H9 (cell line): Measurements from ENCODE around the gene RARS1. TPM values are rescaled to one million over a fixed set of nuclear protein-coding genes. Genes with fewer than 3 reads are reported as not detected.
"Not testable (repeated sequence)": the region's sequence is repeated elsewhere in the genome, so short reads cannot be mapped to it uniquely, and the experiment has no call there.

Experiments used
- DNase-seq: peaks from one replicate; pipeline ENCODE4 v3.0.0-alpha.2; 2017
- H2AFZ ChIP-seq: one replicate; pipeline ENCODE4 v1.6.1; 2013; ENCODE audit warnings: mild to moderate bottlenecking, low read length, control low read depth, moderate library complexity
- H2AK5ac ChIP-seq: 2 replicates; pipeline ENCODE4 v1.6.1; 2013; ENCODE audit warnings: low read length, control low read depth, mixed read lengths; ENCODE audit not compliant: insufficient read length
- H2BK120ac ChIP-seq: one replicate; pipeline ENCODE4 v1.6.1; 2013; ENCODE audit warnings: low read depth, mild to moderate bottlenecking, low read length, control low read depth, inconsistent platforms; ENCODE audit not compliant: poor library complexity, severe bottlenecking
- H2BK12ac ChIP-seq: 2 replicates; pipeline ENCODE4 v1.6.1; 2013; ENCODE audit warnings: low read length, control low read depth, mixed read lengths, low read depth; ENCODE audit not compliant: insufficient read length
- H2BK15ac ChIP-seq: 2 replicates; pipeline ENCODE4 v1.6.1; 2013; ENCODE audit warnings: low read depth, low read length, control low read depth
- H2BK20ac ChIP-seq: one replicate; pipeline ENCODE4 v1.6.1; 2013; ENCODE audit warnings: low read depth, mild to moderate bottlenecking, low read length, control low read depth, inconsistent platforms; ENCODE audit not compliant: poor library complexity, severe bottlenecking
- H2BK5ac ChIP-seq: 2 replicates; pipeline ENCODE4 v1.6.1; 2013; ENCODE audit warnings: low read length, control low read depth, mixed read lengths; ENCODE audit not compliant: insufficient read length
- H3K14ac ChIP-seq: 2 replicates; pipeline ENCODE4 v1.6.1; 2013; ENCODE audit warnings: low read length, control low read depth; ENCODE audit not compliant: insufficient read depth
- H3K18ac ChIP-seq: 2 replicates; pipeline ENCODE4 v1.6.1; 2013; ENCODE audit warnings: low read depth, mild to moderate bottlenecking, mixed read lengths, low read length, control low read depth; ENCODE audit not compliant: insufficient read length
- H3K23ac ChIP-seq: 2 replicates; pipeline ENCODE4 v1.6.1; 2013; ENCODE audit warnings: low read length, control low read depth, mixed read lengths, low read depth; ENCODE audit not compliant: insufficient read length
- H3K23me2 ChIP-seq: 2 replicates; pipeline ENCODE4 v1.6.1; 2013; ENCODE audit warnings: low read depth, mild to moderate bottlenecking, mixed read lengths, low read length, control low read depth; ENCODE audit not compliant: insufficient read length, poor library complexity, severe bottlenecking
- H3K27ac ChIP-seq: 2 replicates; pipeline ENCODE4 v1.5.1; 2013; ENCODE audit warnings: low read length, control low read depth, mixed read lengths, low read depth; ENCODE audit not compliant: insufficient read length
- H3K27me3 ChIP-seq: 2 replicates; pipeline ENCODE4 v1.6.1; 2013; ENCODE audit warnings: low read length, control low read depth, inconsistent platforms; ENCODE audit not compliant: insufficient read depth
- H3K4ac ChIP-seq: 2 replicates; pipeline ENCODE4 v1.6.1; 2013; ENCODE audit warnings: low read depth, mild to moderate bottlenecking, control low read depth, inconsistent platforms, low read length, moderate library complexity
- H3K4me1 ChIP-seq: 2 replicates; pipeline ENCODE4 v1.6.1; 2013; ENCODE audit warnings: low read length, control low read depth, inconsistent platforms; ENCODE audit not compliant: insufficient read depth
- H3K4me2 ChIP-seq: 2 replicates; pipeline ENCODE4 v1.6.1; 2013; ENCODE audit warnings: low read length, control low read depth, mixed read lengths; ENCODE audit not compliant: insufficient read length, insufficient read depth
- H3K56ac ChIP-seq: 2 replicates; pipeline ENCODE4 v1.6.1; 2013; ENCODE audit warnings: low read depth, mild to moderate bottlenecking, mixed read lengths, low read length, control low read depth; ENCODE audit not compliant: insufficient read length
- H3K79me1 ChIP-seq: 2 replicates; pipeline ENCODE4 v1.6.1; 2013; ENCODE audit warnings: low read depth, mild to moderate bottlenecking, moderate library complexity, low read length, control low read depth, inconsistent platforms; ENCODE audit not compliant: insufficient read depth, poor library complexity, severe bottlenecking
- H3K79me2 ChIP-seq: 2 replicates; pipeline ENCODE4 v1.6.1; 2013; ENCODE audit warnings: low read length, control low read depth, inconsistent platforms; ENCODE audit not compliant: insufficient read depth
- H3K9ac ChIP-seq: 2 replicates; pipeline ENCODE4 v1.6.1; 2013; ENCODE audit warnings: low read length, control low read depth, mixed read lengths; ENCODE audit not compliant: insufficient read length; ENCODE audit errors: extremely low read depth
- H3K9me3 ChIP-seq: one replicate; pipeline ENCODE4 v1.6.1; 2013; ENCODE audit warnings: low read depth, low read length, inconsistent platforms; ENCODE audit not compliant: control insufficient read depth
- H3T11ph ChIP-seq: one replicate; pipeline ENCODE4 v1.6.1; 2013; ENCODE audit warnings: mild to moderate bottlenecking, low read length, control low read depth, inconsistent platforms
- H4K20me1 ChIP-seq: one replicate; pipeline ENCODE4 v1.6.1; 2013; ENCODE audit not compliant: control insufficient read depth, insufficient read length, insufficient read depth
- H4K5ac ChIP-seq: 2 replicates; pipeline ENCODE4 v1.6.1; 2013; ENCODE audit warnings: low read depth, mild to moderate bottlenecking, mixed read lengths, low read length, control low read depth; ENCODE audit not compliant: insufficient read length
- H4K8ac ChIP-seq: replicated peaks from 2 replicates; pipeline ENCODE4 v1.6.1; 2013; ENCODE audit warnings: low read length, control low read depth, mixed read lengths, low read depth; ENCODE audit not compliant: insufficient read length
- H4K91ac ChIP-seq: 2 replicates; pipeline ENCODE4 v1.6.1; 2013; ENCODE audit warnings: low read depth, mild to moderate bottlenecking, moderate library complexity, mixed read lengths, low read length, control low read depth; ENCODE audit not compliant: insufficient read length
- H3K27ac Mint-ChIP-seq, 3 experiments: 2 replicates in 2 of 3; 3 replicates in 1 of 3; pipeline ENCODE4 v1.8.0; 2020 to 2021; ENCODE audit warnings: mixed read lengths in 3 of 3, mild to moderate bottlenecking in 1 of 3, moderate library complexity in 1 of 3
- H3K27me3 Mint-ChIP-seq: 2 replicates; pipeline ENCODE4 v1.8.0; 2021; ENCODE audit warnings: low read depth, mild to moderate bottlenecking, moderate library complexity, mixed read lengths
- H3K36me3 Mint-ChIP-seq, 3 experiments: 2 replicates in 2 of 3; 3 replicates in 1 of 3; pipeline ENCODE4 v1.8.0; 2020 to 2021; ENCODE audit warnings: low read depth in 3 of 3, mixed read lengths in 3 of 3; ENCODE audit not compliant: insufficient read depth in 1 of 3
- H3K4me1 Mint-ChIP-seq, 2 experiments: 2 replicates each; pipeline ENCODE4 v1.8.0; 2020; ENCODE audit warnings: mixed read lengths in 2 of 2
- H3K4me3 Mint-ChIP-seq, 2 experiments: 2 replicates in 1 of 2; 3 replicates in 1 of 2; pipeline ENCODE4 v1.8.0; 2020 to 2021; ENCODE audit warnings: mild to moderate bottlenecking in 2 of 2, mixed read lengths in 2 of 2, moderate library complexity in 1 of 2
- H3K9me3 Mint-ChIP-seq, 2 experiments: 2 replicates in 1 of 2; 3 replicates in 1 of 2; pipeline ENCODE4 v1.8.0; 2020; ENCODE audit warnings: mild to moderate bottlenecking in 2 of 2, mixed read lengths in 2 of 2, moderate library complexity in 1 of 2
- WGBS: extraction: QIAGEN DNeasy Blood & Tissue Kit; methylation state at CpG from one replicate; pipeline ENCODE4 v1.1.7; 2013; ENCODE audit warnings: missing lambda C conversion rate, low lambda C conversion rate, mixed read lengths; ENCODE audit not compliant: insufficient read length; ENCODE audit errors: extremely low coverage; 5-methylcytosine and 5-hydroxymethylcytosine counted together
- total RNA-seq: library from RNA; stranded (reverse); gene quantifications from 2 replicates; pipeline ENCODE4 v1.2.1, GENCODE V29; 2021
- TF ChIP-seq, protein P1 (sequence below): fragments of 200-600 bp; sonication (generic); conservative IDR thresholded peaks from 3 replicates; pipeline ENCODE4 v1.8.0; 2021; ENCODE audit warnings: antibody characterized with exemption, mild to moderate bottlenecking

Gene RARS1
- total RNA-seq, 1 experiment from 2014 or later, result 108 TPM

DNA sequence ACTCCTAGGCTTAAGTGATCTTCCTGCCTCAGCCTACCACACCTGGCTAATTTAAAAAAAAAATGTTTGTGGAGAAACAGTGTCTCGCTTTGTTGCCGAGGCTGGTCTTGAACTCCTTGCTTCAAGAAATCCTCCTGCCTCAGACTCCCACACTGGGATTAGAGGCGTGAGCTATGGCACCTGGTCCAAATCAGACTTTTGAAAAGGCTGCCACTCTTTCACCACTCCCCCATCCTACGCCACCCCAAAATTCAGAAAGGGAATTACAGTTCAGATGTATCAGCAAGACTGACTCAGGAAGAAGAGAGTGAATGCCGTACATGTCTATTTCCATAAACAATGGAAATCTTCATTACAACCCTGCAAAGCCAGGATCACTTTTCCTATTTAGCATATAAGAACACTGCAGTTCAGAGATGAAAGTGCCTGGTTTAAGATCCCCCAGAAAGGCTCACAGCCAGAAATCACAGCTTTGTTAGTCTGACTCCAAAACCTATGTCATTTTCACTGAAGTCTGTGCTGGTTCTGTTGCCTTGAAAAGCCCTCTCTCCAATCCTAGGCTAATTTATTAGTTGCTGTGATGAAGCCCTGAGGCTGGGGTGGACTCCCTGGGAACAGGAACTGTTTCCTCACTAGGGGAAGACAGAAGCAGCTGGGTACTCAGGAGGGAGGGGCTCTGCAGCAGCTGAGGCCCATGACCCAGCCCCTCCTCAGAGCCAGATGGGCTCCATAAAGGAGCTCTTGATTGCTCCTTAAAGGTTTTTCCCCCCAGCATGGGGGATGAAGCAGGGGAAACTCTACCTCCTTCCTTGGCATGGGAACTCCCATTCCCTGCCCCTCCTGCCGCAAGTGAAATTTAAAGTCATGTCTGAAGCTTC lies 46.0 kb downstream of the RARS1 start:
- Histone ChIP-seq H3K56ac (no peak overlapping the region), H3K23me2 (peaks cover 4% of the 10 kb centered on the region), H4K20me1 (no peaks in the 10 kb centered on the region), H3K23ac (no peak overlapping the region), H3K9me3 (no peaks in the 10 kb centered on the region), H4K5ac (no peak overlapping the region), H2BK12ac (no peak overlapping the region), H3K9ac (no peak overlapping the region), H3K27me3 (peaks cover 7% of the 10 kb centered on the region; the same call in 1 of the 2 replicates), H2BK15ac (no peak overlapping the region), H3K14ac (no peak overlapping the region), H2BK20ac (no peak overlapping the region), H2AFZ (no peak overlapping the region), H4K91ac (no peak overlapping the region), H2AK5ac (no peak overlapping the region), H3K4ac (no peak overlapping the region), H3K79me1 (no peaks in the 10 kb centered on the region), H3K4me1 (peaks cover 5% of the 10 kb centered on the region), H3T11ph (no peak overlapping the region), H3K18ac (no peak overlapping the region), H3K27ac (no peak overlapping the region), H2BK5ac (no peak overlapping the region), H3K4me2 (no peak overlapping the region), H2BK120ac (no peak overlapping the region), H4K8ac (no peak overlapping the region), H3K79me2 (no peaks in the 10 kb centered on the region)
- no peak overlapping the region for H3K27ac Mint-ChIP-seq
- peaks cover 34% of the 10 kb centered on the region for H3K27me3 Mint-ChIP-seq
- peaks cover 19 to 29% of the 10 kb centered on the region in 2 experiments for H3K4me1 Mint-ChIP-seq
- TF ChIP-seq, protein P1, sequence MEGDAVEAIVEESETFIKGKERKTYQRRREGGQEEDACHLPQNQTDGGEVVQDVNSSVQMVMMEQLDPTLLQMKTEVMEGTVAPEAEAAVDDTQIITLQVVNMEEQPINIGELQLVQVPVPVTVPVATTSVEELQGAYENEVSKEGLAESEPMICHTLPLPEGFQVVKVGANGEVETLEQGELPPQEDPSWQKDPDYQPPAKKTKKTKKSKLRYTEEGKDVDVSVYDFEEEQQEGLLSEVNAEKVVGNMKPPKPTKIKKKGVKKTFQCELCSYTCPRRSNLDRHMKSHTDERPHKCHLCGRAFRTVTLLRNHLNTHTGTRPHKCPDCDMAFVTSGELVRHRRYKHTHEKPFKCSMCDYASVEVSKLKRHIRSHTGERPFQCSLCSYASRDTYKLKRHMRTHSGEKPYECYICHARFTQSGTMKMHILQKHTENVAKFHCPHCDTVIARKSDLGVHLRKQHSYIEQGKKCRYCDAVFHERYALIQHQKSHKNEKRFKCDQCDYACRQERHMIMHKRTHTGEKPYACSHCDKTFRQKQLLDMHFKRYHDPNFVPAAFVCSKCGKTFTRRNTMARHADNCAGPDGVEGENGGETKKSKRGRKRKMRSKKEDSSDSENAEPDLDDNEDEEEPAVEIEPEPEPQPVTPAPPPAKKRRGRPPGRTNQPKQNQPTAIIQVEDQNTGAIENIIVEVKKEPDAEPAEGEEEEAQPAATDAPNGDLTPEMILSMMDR, result no peak
- peaks cover 0 to 7% (median 2%) of the 10 kb centered on the region in 3 experiments; a peak in 2 of 7 replicates for H3K36me3 Mint-ChIP-seq
- no CpG with 5 or more reads among the region's 6 CpGs for WGBS
- H3K4me3 Mint-ChIP-seq, result no peak overlapping the region
- H3K9me3 Mint-ChIP-seq, result peaks cover 3 to 8% of the 10 kb centered on the region in 2 experiments; a peak in 2 of 5 replicates
- peak; percentile 54 for DNase-seq

DNA sequence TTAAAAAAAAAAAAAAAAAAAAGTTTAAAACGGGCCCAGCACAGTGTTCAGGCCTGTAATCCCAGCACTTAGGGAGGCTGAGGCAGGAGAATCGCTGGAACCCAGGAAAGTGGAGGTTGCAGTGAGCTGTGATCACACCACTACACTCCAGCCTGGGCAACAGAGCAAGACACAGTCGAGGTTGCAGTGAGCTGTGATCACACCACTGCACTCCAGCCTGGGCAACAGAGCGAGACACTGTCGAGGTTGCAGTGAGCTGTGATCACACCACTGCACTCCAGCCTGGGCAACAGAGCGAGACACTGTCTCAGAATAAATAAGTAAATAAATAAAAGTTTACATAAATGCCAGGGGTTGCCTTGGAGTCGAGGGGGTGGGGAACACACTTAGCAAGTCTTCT lies 48.1 kb downstream of the RARS1 start:
- not testable (repeated sequence) for H4K91ac ChIP-seq, H3K56ac ChIP-seq, H2AFZ ChIP-seq, H3K79me1 ChIP-seq, H3K9me3 ChIP-seq, H2BK12ac ChIP-seq, H3K18ac ChIP-seq, H3K9me3 Mint-ChIP-seq, H3K23me2 ChIP-seq, H2BK5ac ChIP-seq, H3K14ac ChIP-seq, H2BK20ac ChIP-seq, H3K4me3 Mint-ChIP-seq, H2BK15ac ChIP-seq, DNase-seq, H4K20me1 ChIP-seq, H3K4ac ChIP-seq, H3T11ph ChIP-seq, H3K27me3 ChIP-seq, H3K9ac ChIP-seq, H4K5ac ChIP-seq, H2BK120ac ChIP-seq, H4K8ac ChIP-seq, H2AK5ac ChIP-seq, H3K4me1 ChIP-seq, H3K4me2 ChIP-seq, H3K27ac ChIP-seq, H3K36me3 Mint-ChIP-seq, H3K79me2 ChIP-seq, H3K27ac Mint-ChIP-seq, H3K23ac ChIP-seq
- peaks cover 18% of the 10 kb centered on the region for H3K27me3 Mint-ChIP-seq
- H3K4me1 Mint-ChIP-seq, result peaks cover 17 to 25% of the 10 kb centered on the region in 2 experiments
- WGBS, result no CpG with 5 or more reads among the region's 7 CpGs
